ENCODE data around the gene MRPL23. TPM values are rescaled to one million over a fixed set of nuclear protein-coding genes. Genes with fewer than 3 reads are reported as not detected.

The MRPL23 gene
- total and polyA plus RNA-seq, 2 experiments from 2014 or later = 54.0 to 54.8 TPM

- Histone ChIP-seq H2AFZ (no peak overlapping the region), H3K79me2 (no peaks in the 10 kb centered on the region), H3K9me2 (replicated peaks; ENCODE audit: insufficient read depth) (no peaks in the 10 kb centered on the region), H3K27me3 (no peaks in the 10 kb centered on the region), H3K36me3 (replicated peaks; ENCODE audit: insufficient read depth, low read depth) (no peaks in the 10 kb centered on the region), H3K4me1 (ENCODE audit: insufficient read depth) (no peaks in the 10 kb centered on the region), H4K20me1 (ENCODE audit: insufficient read depth, poor library complexity, severe bottlenecking) (no peaks in the 10 kb centered on the region), H3K4me3 (no peak overlapping the region), H3K4me2 (no peak overlapping the region), H3K27ac (no peak overlapping the region), H3K9me3 (ENCODE audit: low read depth) (no peaks in the 10 kb centered on the region)
- DNase-seq (ENCODE audit: low spot score) = no peak
- TF ChIP-seq CTCF (IDR thresholded peaks at IDR 0.05; ENCODE audit: poor library complexity) = no peak
- 92% methylated on average over 2 of the region's 17 CpGs for WGBS (ENCODE audit: low lambda C conversion rate, missing lambda C conversion rate)
These were observed 12.7 kb downstream of the MRPL23 start for GRCh38 chr11:1959786-1960185.

GRCh38 chr11:1963864-1964263, 16.7 kb downstream of the MRPL23 start:
- no CpG with 5 or more reads among the region's 20 CpGs for WGBS (ENCODE audit: low lambda C conversion rate, missing lambda C conversion rate)
- DNase-seq (ENCODE audit: low spot score) = no peak
- H3K36me3 ChIP-seq (replicated peaks; ENCODE audit: insufficient read depth, low read depth) = no peaks in the 10 kb centered on the region

GRCh38 chr11:1964348-1964747, 17.2 kb downstream of the MRPL23 start:
- no CpG with 5 or more reads among the region's 17 CpGs for WGBS (ENCODE audit: low lambda C conversion rate, missing lambda C conversion rate)

More at GRCh38 chr11:1963864-1964263, 16.7 kb downstream of the MRPL23 start:
- no peaks in the 10 kb centered on the region for H3K9me3 ChIP-seq (ENCODE audit: low read depth)
- H3K27me3 ChIP-seq = no peaks in the 10 kb centered on the region
- H3K4me1 ChIP-seq (ENCODE audit: insufficient read depth) = no peaks in the 10 kb centered on the region
- H3K9me2 ChIP-seq (replicated peaks; ENCODE audit: insufficient read depth) = no peaks in the 10 kb centered on the region
- no peaks in the 10 kb centered on the region for H3K79me2 ChIP-seq
- TF ChIP-seq EZH2 (IDR thresholded peaks at IDR 0.05; ENCODE audit: borderline replicate concordance) = no peak
- no peak for TF ChIP-seq EZH2phosphoT487 (IDR thresholded peaks at IDR 0.05; ENCODE audit: low read depth, severe bottlenecking, unreplicated experiment)
- no peak for TF ChIP-seq CTCF (IDR thresholded peaks at IDR 0.05; ENCODE audit: poor library complexity)
- H4K20me1 ChIP-seq (ENCODE audit: insufficient read depth, poor library complexity, severe bottlenecking) = no peaks in the 10 kb centered on the region
- no peak overlapping the region for H3K4me3 ChIP-seq
- H3K27ac ChIP-seq = no peak overlapping the region
- H2AFZ ChIP-seq = no peak overlapping the region
- H3K4me2 ChIP-seq = no peak overlapping the region

More at GRCh38 chr11:1964348-1964747, 17.2 kb downstream of the MRPL23 start:
- no peak overlapping the region for H2AFZ ChIP-seq
- H3K79me2 ChIP-seq = no peaks in the 10 kb centered on the region
- no peak for DNase-seq (ENCODE audit: low spot score)
- no peak overlapping the region for H3K4me2 ChIP-seq
- no peak overlapping the region for H3K27ac ChIP-seq
- H3K4me3 ChIP-seq = no peak overlapping the region
- H3K9me2 ChIP-seq (replicated peaks; ENCODE audit: insufficient read depth) = no peaks in the 10 kb centered on the region
- no peaks in the 10 kb centered on the region for H3K4me1 ChIP-seq (ENCODE audit: insufficient read depth)
- H3K9me3 ChIP-seq (ENCODE audit: low read depth) = no peaks in the 10 kb centered on the region
- no peaks in the 10 kb centered on the region for H4K20me1 ChIP-seq (ENCODE audit: insufficient read depth, poor library complexity, severe bottlenecking)
- no peaks in the 10 kb centered on the region for H3K36me3 ChIP-seq (replicated peaks; ENCODE audit: insufficient read depth, low read depth)
- TF ChIP-seq CTCF (IDR thresholded peaks at IDR 0.05; ENCODE audit: poor library complexity) (no peak), EZH2 (IDR thresholded peaks at IDR 0.05; ENCODE audit: borderline replicate concordance) (no peak), EZH2phosphoT487 (IDR thresholded peaks at IDR 0.05; ENCODE audit: low read depth, severe bottlenecking, unreplicated experiment) (no peak)
- no peaks in the 10 kb centered on the region for H3K27me3 ChIP-seq

All from hepatocyte (in vitro differentiated cells).